Activated naive CD4-positive, alpha-beta T cell treated with anti-CD3 and anti-CD28 coated beads for 36 hours (primary cell): ENCODE results near the gene UTS2B. TPM values are rescaled to one million over a fixed set of nuclear protein-coding genes. Genes with fewer than 3 reads are reported as not detected.

ENCODE experiments used
- CTCF ChIA-PET: fragments of 350-600 bp; sonication (Branson Sonifier 250); formaldehyde crosslinking; loops from one replicate; lab custom pipeline; 2021; ENCODE audit warnings: antibody characterized with exemption; lab: Charles Lee
- DNase-seq: peaks from one replicate; pipeline ENCODE4 v3.0.0-alpha.2; 2020
- H3K27ac Mint-ChIP-seq: one replicate; pipeline ENCODE4 v1.8.0; 2021; ENCODE audit warnings: mild to moderate bottlenecking, mixed read lengths
- H3K27me3 Mint-ChIP-seq: one replicate; pipeline ENCODE4 v1.8.0; 2021; ENCODE audit warnings: low read depth, mixed read lengths
- H3K36me3 Mint-ChIP-seq: one replicate; pipeline ENCODE4 v1.8.0; 2021; ENCODE audit warnings: low read depth, mixed read lengths
- H3K4me1 Mint-ChIP-seq: one replicate; pipeline ENCODE4 v1.8.0; 2021; ENCODE audit warnings: low read depth, mixed read lengths
- H3K4me3 Mint-ChIP-seq: one replicate; pipeline ENCODE4 v1.8.0; 2021; ENCODE audit warnings: mild to moderate bottlenecking, moderate library complexity, mixed read lengths
- H3K9me3 Mint-ChIP-seq: one replicate; pipeline ENCODE4 v1.8.0; 2021; ENCODE audit warnings: mixed read lengths
- intact Hi-C: fragments of 100-400 bp; cut with micrococcal nuclease; formaldehyde crosslinking; loops from one replicate; pipeline ENCODE4 v1.15.1; 2023
- total RNA-seq, 2 experiments: library from RNA; stranded (reverse); gene quantifications; one replicate each; pipeline ENCODE4 v1.2.3, GENCODE V29; 2021

UTS2B gene
- total RNA-seq, 2 experiments from 2014 or later, result not detected

DNA sequence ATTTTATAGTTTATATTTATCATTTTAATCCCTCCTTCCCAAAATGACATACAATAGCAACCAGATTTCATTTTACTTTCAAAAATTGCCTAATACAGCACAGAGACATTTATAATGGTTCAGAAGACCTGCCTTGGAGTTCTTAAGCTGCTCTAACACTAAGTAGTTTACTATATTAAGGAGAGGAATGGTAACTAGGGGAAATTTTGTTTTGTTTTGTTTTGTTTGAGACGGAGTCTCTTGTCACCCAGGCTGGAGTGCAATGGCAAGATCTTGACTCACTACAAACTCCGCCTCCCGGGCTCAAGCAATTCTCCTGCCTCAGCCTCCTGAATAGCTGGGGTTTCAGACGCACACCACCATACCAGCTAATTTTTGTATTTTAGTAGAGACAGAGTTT lies 23.9 kb downstream of the UTS2B start:
- peaks cover 1% of the 10 kb centered on the region for H3K9me3 Mint-ChIP-seq
- H3K4me3 Mint-ChIP-seq, result no peak overlapping the region
- intact Hi-C loops, result no loop called here
- no peak for DNase-seq
- no peak overlapping the region for H3K27ac Mint-ChIP-seq
- CTCF ChIA-PET, result no interaction called here
- H3K27me3 Mint-ChIP-seq, result no peaks in the 10 kb centered on the region
- H3K4me1 Mint-ChIP-seq, result no peaks in the 10 kb centered on the region
- no peaks in the 10 kb centered on the region for H3K36me3 Mint-ChIP-seq

DNA sequence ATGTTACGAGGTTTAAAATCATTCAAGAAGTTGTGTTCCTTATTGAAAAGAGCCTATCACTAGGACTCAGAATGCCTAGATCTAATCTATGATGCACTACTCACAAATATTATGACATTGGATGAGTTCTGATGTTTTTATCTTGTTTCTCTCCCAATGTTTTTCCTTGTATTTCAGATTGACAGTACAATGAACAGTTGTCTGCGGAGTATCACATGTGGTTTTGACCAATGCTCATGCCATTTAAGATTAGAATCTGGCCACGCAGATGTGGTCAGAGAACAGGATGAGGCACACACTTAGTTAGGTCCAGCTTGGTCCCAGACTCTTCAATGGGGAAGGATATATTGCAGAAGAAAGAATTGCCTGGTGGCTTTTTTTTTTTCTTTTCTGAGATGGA lies 26.7 kb downstream of the UTS2B start:
- no peaks in the 10 kb centered on the region for H3K4me1 Mint-ChIP-seq
- DNase-seq, result no peak
- no peak overlapping the region for H3K4me3 Mint-ChIP-seq
- intact Hi-C loops, result no loop called here
- H3K9me3 Mint-ChIP-seq, result no peaks in the 10 kb centered on the region
- no peaks in the 10 kb centered on the region for H3K27me3 Mint-ChIP-seq
- CTCF ChIA-PET, result no interaction called here
- no peaks in the 10 kb centered on the region for H3K36me3 Mint-ChIP-seq
- H3K27ac Mint-ChIP-seq, result no peak overlapping the region

DNA sequence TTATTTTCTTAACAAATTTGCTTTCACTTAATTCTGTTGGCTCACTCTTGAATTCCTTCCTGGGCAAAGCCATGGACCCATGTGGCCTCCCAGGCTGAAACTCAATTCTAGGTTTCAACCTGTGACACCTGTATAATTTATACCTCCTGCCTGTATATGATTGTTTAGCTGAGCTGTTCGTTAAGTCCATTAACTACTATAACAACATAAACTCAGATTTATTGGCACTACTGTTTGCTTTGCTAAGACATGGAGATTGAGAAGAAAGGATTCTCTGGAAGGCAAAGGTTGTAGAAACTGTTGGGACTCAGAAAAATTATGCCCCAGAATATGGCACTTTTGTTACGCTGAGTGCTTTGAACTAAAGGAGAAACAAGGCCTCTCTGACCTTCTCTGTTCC lies 27.9 kb downstream of the UTS2B start:
- H3K27me3 Mint-ChIP-seq, result no peaks in the 10 kb centered on the region
- H3K4me3 Mint-ChIP-seq, result no peak overlapping the region
- no peaks in the 10 kb centered on the region for H3K36me3 Mint-ChIP-seq
- DNase-seq, result no peak
- H3K27ac Mint-ChIP-seq, result no peak overlapping the region
- intact Hi-C loops, result no loop called here
- no peaks in the 10 kb centered on the region for H3K9me3 Mint-ChIP-seq
- H3K4me1 Mint-ChIP-seq, result no peaks in the 10 kb centered on the region
- CTCF ChIA-PET, result no interaction called here

DNA sequence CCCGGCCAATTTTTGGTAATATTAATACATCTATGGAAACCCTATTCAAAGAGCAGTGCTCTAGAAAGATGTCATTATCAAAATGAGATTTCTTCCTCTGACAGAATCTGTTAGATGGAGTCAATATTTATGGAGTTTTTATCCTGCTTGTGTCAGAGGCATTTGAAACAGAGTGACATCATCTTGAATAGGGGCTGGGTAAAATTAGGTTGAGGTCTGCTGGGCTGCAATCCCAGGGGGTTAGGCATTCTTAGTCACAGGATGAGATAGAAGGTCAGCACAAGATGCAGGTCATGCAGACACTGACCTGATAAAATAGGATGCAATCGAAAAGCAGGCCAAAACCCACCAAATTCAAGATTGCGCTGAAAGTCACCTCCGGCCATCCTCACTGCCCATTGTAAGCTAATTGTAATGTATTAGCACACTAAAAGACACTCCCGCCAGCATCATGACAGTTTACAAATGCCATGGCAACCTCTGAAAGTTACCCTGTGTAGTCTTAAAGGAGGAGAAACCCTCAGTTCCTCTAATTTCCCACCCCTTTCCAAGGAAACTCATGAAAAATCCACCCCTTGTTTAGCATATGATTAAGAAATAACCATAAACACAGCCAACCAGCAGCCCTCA lies 28.4 kb downstream of the UTS2B start:
- intact Hi-C loops, result no loop called here
- CTCF ChIA-PET, result no interaction called here
- H3K27ac Mint-ChIP-seq, result no peak overlapping the region
- no peaks in the 10 kb centered on the region for H3K9me3 Mint-ChIP-seq
- DNase-seq, result no peak
- H3K4me1 Mint-ChIP-seq, result no peaks in the 10 kb centered on the region
- H3K27me3 Mint-ChIP-seq, result no peaks in the 10 kb centered on the region
- no peaks in the 10 kb centered on the region for H3K36me3 Mint-ChIP-seq
- H3K4me3 Mint-ChIP-seq, result no peak overlapping the region

DNA sequence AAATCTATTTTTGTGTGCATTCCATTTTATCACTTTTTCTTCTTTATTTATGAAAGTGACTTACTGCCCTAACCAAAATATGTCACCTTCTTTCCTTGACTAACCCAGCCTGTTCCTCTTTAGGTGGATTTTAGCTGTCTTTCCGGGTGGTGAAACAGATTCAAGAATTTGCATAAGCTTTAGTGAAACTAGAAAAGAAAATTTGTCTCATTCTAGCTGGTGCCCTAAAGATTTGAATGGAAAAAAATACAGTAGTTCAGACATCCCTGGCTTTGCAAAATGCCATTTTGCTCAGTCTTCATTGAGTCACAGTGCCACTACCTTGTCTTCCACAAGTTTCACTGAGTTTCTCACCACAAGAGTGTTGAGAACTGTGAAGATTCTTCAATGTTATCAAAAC lies 29.3 kb downstream of the UTS2B start:
- H3K9me3 Mint-ChIP-seq, result no peaks in the 10 kb centered on the region
- H3K4me1 Mint-ChIP-seq, result no peaks in the 10 kb centered on the region
- H3K27ac Mint-ChIP-seq, result no peak overlapping the region
- no peak overlapping the region for H3K4me3 Mint-ChIP-seq
- no peaks in the 10 kb centered on the region for H3K36me3 Mint-ChIP-seq
- H3K27me3 Mint-ChIP-seq, result no peaks in the 10 kb centered on the region
- CTCF ChIA-PET, result no interaction called here
- intact Hi-C loops, result no loop called here
- DNase-seq, result no peak

DNA sequence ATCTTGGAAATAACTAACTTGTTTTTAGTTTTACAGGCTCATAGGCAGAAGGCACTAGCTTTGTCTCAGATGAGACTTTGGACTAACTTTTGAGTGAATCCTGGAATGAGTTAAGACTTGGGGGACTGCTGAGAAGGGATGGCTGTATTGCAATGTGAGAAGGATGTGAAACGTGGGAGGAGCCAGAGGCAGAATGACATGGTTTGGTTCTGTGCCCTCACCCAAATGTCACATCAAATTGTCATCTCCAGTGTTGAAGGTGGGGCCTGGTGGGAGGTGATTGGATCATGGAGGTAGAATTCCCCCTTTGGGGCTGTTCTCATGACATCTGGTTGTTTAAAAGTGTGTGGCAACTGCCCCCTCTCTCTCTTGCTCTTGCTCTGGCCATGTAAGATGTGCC lies 29.9 kb downstream of the UTS2B start:
- Mint-ChIP-seq H3K27ac (no peak overlapping the region), H3K36me3 (no peaks in the 10 kb centered on the region), H3K4me3 (no peak overlapping the region), H3K27me3 (no peaks in the 10 kb centered on the region), H3K9me3 (no peaks in the 10 kb centered on the region), H3K4me1 (no peaks in the 10 kb centered on the region)
- DNase-seq, result no peak
- intact Hi-C loops, result no loop called here
- CTCF ChIA-PET, result no interaction called here

DNA sequence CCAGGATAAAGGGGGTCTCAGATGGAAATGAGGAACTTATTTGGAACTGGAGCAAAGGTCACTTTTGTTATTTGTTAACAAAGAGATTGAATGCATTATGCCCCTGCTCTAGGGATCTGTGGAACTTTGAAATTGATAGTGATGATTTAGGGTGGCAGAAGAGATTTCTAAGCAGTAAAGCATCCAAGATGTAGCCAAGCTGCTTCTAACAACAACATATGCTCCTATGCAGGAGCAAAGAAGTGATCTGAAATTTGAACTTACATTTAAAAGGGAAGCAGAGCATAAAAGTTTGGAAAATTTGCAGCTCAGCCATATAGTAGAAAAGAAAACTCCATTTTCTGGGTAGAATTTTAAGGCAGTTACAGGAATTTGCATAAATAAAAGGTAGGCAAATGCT lies 31.5 kb downstream of the UTS2B start:
- Mint-ChIP-seq H3K9me3 (no peaks in the 10 kb centered on the region), H3K27ac (no peak overlapping the region), H3K4me1 (no peaks in the 10 kb centered on the region), H3K27me3 (no peaks in the 10 kb centered on the region), H3K36me3 (no peaks in the 10 kb centered on the region), H3K4me3 (no peak overlapping the region)
- DNase-seq, result no peak
- CTCF ChIA-PET, result no interaction called here
- intact Hi-C loops, result no loop called here

DNA sequence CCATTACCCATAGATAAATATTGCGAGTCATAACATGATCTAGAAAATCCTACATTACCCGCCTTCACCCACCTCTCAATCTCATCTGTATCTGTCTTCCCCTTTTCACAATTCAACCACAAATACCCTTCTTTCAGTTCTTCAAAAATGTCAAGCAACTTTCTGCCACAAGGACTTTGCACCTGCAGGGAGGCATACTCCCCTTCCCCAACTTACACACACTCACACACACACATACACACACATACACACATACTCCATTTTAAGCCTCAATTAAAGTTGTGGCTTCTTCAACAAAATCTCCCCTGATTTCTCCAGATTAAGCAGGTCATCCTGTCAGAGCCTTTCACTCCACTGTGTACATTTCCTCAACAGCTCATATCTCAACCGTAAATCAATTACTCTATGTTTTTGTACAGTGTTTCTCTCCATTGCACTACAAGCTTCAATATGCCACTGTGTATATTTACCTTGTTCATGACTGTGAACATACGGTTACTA lies 34.2 kb downstream of the UTS2B start:
- Mint-ChIP-seq H3K4me1 (no peaks in the 10 kb centered on the region), H3K4me3 (no peak overlapping the region), H3K36me3 (no peaks in the 10 kb centered on the region), H3K27ac (no peak overlapping the region), H3K27me3 (no peaks in the 10 kb centered on the region), H3K9me3 (no peaks in the 10 kb centered on the region)
- intact Hi-C loops, result no loop called here
- CTCF ChIA-PET, result no interaction called here
- DNase-seq, result no peak

DNA sequence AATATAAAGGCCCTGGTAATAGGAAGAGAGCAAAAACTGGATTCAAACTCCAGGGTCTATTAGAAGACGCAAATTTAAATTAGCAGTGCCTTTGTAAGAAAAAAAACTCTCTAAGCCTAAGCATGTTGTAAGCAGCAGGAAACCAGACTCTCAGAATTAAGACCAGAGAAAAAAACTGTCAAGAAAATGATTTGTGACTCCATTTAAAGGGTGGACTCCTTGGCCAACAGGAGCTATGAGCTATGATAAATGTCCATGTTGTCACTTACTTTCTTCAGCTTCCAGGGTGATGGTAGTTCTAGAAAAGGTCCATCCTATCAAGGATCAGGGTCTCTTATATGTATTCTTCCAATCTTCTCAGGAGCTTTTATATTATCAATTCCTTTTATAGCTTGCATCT lies 36.0 kb downstream of the UTS2B start:
- Mint-ChIP-seq H3K4me3 (no peak overlapping the region), H3K27me3 (no peaks in the 10 kb centered on the region), H3K36me3 (no peaks in the 10 kb centered on the region), H3K9me3 (no peaks in the 10 kb centered on the region), H3K27ac (no peak overlapping the region), H3K4me1 (peaks cover 2% of the 10 kb centered on the region)
- intact Hi-C loops, result no loop called here
- no peak for DNase-seq
- CTCF ChIA-PET, result no interaction called here

DNA sequence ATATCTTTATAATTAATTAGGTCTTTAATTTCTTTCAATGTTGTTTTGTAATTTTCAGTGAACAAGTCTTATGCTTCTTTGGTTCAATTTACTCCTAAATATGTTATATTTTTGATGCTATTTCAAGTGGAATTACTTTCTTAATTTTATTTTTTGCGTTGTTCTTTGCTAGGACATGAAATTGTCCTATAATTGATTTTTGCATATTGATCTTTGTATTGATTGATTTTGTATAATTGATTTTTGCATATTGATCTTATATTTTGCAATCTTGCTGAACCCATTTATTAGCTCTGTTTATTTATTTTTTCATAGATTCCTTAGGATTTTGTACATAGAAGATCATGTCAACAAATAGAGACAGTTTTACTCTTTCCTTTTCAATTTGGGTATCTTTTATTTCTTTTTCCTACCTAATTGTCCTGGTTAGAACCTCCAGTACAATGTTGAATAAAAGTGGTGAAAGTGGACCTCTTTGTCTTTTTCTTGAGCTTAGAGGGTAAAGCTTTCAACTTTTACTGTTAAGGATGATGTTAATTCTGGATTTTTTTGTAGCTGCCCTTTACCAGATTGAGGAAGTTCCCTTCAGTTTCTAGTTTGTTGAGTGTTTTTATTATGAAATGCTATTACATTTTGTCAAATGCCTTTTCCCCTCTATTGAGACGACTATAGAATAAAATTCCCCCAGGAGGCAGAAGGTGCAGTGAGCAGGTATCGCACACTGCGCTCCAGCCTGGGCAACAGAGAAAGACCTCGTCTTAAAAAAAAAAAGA lies 37.9 kb downstream of the UTS2B start:
- no peaks in the 10 kb centered on the region for H3K36me3 Mint-ChIP-seq
- H3K4me3 Mint-ChIP-seq, result no peak overlapping the region
- intact Hi-C loops, result no loop called here
- no peaks in the 10 kb centered on the region for H3K9me3 Mint-ChIP-seq
- no peak overlapping the region for H3K27ac Mint-ChIP-seq
- no peaks in the 10 kb centered on the region for H3K27me3 Mint-ChIP-seq
- CTCF ChIA-PET, result no interaction called here
- DNase-seq, result no peak
- H3K4me1 Mint-ChIP-seq, result peaks cover 2% of the 10 kb centered on the region

DNA sequence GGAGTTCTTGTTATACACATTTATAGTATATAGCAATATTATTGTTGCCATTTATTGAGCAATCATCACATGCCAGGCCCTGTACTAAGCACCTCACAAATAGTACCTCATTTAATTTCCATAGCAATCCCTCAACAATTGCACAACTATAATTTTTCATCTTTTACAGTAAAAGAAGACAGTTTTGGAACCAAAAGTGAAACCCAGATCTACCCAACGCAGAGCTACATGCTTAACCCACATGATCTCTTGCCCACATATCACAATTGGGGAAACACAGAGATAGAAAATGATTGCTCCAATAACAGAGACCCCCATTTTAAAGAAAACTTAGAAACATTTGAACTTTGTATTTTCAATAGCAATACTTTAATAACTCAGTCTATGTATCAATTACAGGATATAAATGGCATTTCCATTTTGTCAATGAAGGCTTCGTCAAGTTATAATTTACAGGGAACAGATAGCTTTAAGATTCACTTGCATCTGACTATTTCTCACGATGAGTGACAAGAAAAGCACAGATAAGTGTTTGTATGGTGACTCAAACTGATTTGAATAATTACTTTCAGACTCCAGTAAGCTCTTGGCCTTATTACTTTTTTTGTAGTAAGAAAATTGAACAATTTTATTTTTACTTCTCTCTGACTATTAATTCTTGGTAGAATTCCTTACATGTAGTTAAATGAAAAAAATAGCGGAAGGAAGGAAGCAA lies 39.9 kb downstream of the UTS2B start:
- no peaks in the 10 kb centered on the region for H3K27me3 Mint-ChIP-seq
- no peaks in the 10 kb centered on the region for H3K9me3 Mint-ChIP-seq
- H3K4me3 Mint-ChIP-seq, result no peak overlapping the region
- peaks cover 2% of the 10 kb centered on the region for H3K4me1 Mint-ChIP-seq
- no peaks in the 10 kb centered on the region for H3K36me3 Mint-ChIP-seq
- CTCF ChIA-PET, result no interaction called here
- DNase-seq, result no peak
- intact Hi-C loops, result no loop called here
- no peak overlapping the region for H3K27ac Mint-ChIP-seq

DNA sequence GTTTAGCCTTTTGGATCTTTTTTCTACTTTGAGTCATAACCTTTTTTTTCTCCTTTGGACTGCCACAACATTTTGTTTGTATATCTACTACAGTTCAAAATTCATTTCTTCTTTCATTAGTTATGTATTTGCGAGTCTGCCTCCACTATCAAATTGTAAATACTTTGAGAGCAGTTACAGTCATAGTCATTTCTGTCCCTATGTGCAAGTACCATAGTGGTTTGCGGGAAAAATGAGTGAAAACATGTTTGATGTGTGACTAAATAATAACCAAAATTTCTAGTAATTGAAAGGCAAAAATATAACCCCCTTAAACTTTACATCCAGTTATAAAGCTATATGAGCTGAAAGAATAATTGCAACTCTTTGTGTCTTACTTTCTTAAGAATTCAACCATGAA lies 46.9 kb downstream of the UTS2B start:
- Mint-ChIP-seq H3K36me3 (no peaks in the 10 kb centered on the region), H3K9me3 (peaks cover 1% of the 10 kb centered on the region), H3K27me3 (no peaks in the 10 kb centered on the region), H3K27ac (no peak overlapping the region), H3K4me3 (no peak overlapping the region), H3K4me1 (no peaks in the 10 kb centered on the region)
- DNase-seq, result no peak
- CTCF ChIA-PET, result no interaction called here
- intact Hi-C loops, result no loop called here
